ENCODE data around the gene BABAM2. TPM values are rescaled to one million over a fixed set of nuclear protein-coding genes. Genes with fewer than 3 reads are reported as not detected.
"Not testable (repeated sequence)": the region's sequence is repeated elsewhere in the genome, so short reads cannot be mapped to it uniquely, and the experiment has no call there.

The BABAM2 gene
- total RNA-seq, 2 experiments from 2014 or later: 41.9 to 49.7 TPM

- Mint-ChIP-seq H3K27me3 (peaks cover 1% of the 10 kb centered on the region), H3K27ac (no peak overlapping the region), H3K9me3 (peaks cover 15% of the 10 kb centered on the region), H3K4me3 (no peak overlapping the region), H3K36me3 (ENCODE audit: low read depth) (peaks cover 10% of the 10 kb centered on the region), H3K4me1 (peaks cover 6% of the 10 kb centered on the region)
- ChIA-PET POLR2A (no interaction called here), CTCF (interaction anchor here (1.1 to 2.2 kb wide), 2 partner anchors 8 to 12 kb away, joined by 4 to 7 read pairs; no protein-coding TSS in a partner anchor)
- no peak for DNase-seq
Observed at GRCh38 chr2:27860111-27860510, 30.4 kb upstream of the BABAM2 start.

GRCh38 chr2:27863146-27863545, 27.4 kb upstream of the BABAM2 start:
- Mint-ChIP-seq H3K9me3 (no peaks in the 10 kb centered on the region), H3K27me3 (peaks cover 3% of the 10 kb centered on the region), H3K4me1 (peaks cover 4% of the 10 kb centered on the region), H3K4me3 (no peak overlapping the region), H3K36me3 (ENCODE audit: low read depth) (no peaks in the 10 kb centered on the region), H3K27ac (no peak overlapping the region)
- no peak for DNase-seq
- POLR2A ChIA-PET: no interaction called here
- CTCF ChIA-PET: no interaction called here

GRCh38 chr2:27863955-27864354, 26.6 kb upstream of the BABAM2 start:
- H3K4me3 Mint-ChIP-seq; H3K4me1 Mint-ChIP-seq; CTCF ChIA-PET; H3K36me3 Mint-ChIP-seq (ENCODE audit: low read depth); H3K27me3 Mint-ChIP-seq; H3K27ac Mint-ChIP-seq; H3K9me3 Mint-ChIP-seq; POLR2A ChIA-PET; DNase-seq: not testable (repeated sequence)

- Mint-ChIP-seq H3K27me3 (peaks cover 3% of the 10 kb centered on the region), H3K4me1 (no peaks in the 10 kb centered on the region), H3K36me3 (ENCODE audit: low read depth) (no peaks in the 10 kb centered on the region), H3K4me3 (no peak overlapping the region), H3K27ac (no peak overlapping the region), H3K9me3 (no peaks in the 10 kb centered on the region)
- DNase-seq: no peak
- ChIA-PET POLR2A (no interaction called here), CTCF (interaction anchor here (0.6 kb wide), 1 partner anchor 872 kb away, joined by 3 read pairs; no protein-coding TSS in a partner anchor)
Observed at GRCh38 chr2:27866237-27866636, 24.3 kb upstream of the BABAM2 start.

- H3K4me1 Mint-ChIP-seq: no peaks in the 10 kb centered on the region
- H3K4me3 Mint-ChIP-seq: no peak overlapping the region
- POLR2A ChIA-PET: no interaction called here
- H3K9me3 Mint-ChIP-seq: peaks cover 2% of the 10 kb centered on the region
- peaks cover 2% of the 10 kb centered on the region for H3K27me3 Mint-ChIP-seq
- DNase-seq: no peak
- CTCF ChIA-PET: no interaction called here
- no peaks in the 10 kb centered on the region for H3K36me3 Mint-ChIP-seq (ENCODE audit: low read depth)
- H3K27ac Mint-ChIP-seq: no peak overlapping the region
Observed at GRCh38 chr2:27869763-27870162, 20.8 kb upstream of the BABAM2 start.

- peaks cover 2% of the 10 kb centered on the region for H3K36me3 Mint-ChIP-seq (ENCODE audit: low read depth)
- CTCF ChIA-PET: interaction anchor here (1.0 to 1.7 kb wide), 2 partner anchors 12 to 14 kb away, joined by 3 to 7 read pairs; no protein-coding TSS in a partner anchor
- H3K27me3 Mint-ChIP-seq: peaks cover 2% of the 10 kb centered on the region
- H3K4me3 Mint-ChIP-seq: no peak overlapping the region
- no peaks in the 10 kb centered on the region for H3K4me1 Mint-ChIP-seq
- peaks cover 8% of the 10 kb centered on the region for H3K9me3 Mint-ChIP-seq
- no peak for DNase-seq
- H3K27ac Mint-ChIP-seq: no peak overlapping the region
- POLR2A ChIA-PET: no interaction called here
Observed at GRCh38 chr2:27870724-27871123, 19.8 kb upstream of the BABAM2 start.

- peaks cover 3% of the 10 kb centered on the region for H3K36me3 Mint-ChIP-seq (ENCODE audit: low read depth)
- H3K9me3 Mint-ChIP-seq: peaks cover 11% of the 10 kb centered on the region
- H3K27me3 Mint-ChIP-seq: peaks cover 2% of the 10 kb centered on the region
- H3K4me1 Mint-ChIP-seq: no peaks in the 10 kb centered on the region
- no peak for DNase-seq
- H3K27ac Mint-ChIP-seq: no peak overlapping the region
- H3K4me3 Mint-ChIP-seq: no peak overlapping the region
- CTCF ChIA-PET: interaction anchor here (0.8 to 1.7 kb wide), 3 partner anchors 12 to 13 kb away, joined by 3 to 7 read pairs (median 4); no protein-coding TSS in a partner anchor
- POLR2A ChIA-PET: no interaction called here
Observed at GRCh38 chr2:27871802-27872201, 18.7 kb upstream of the BABAM2 start.

- peaks cover 5% of the 10 kb centered on the region for H3K36me3 Mint-ChIP-seq (ENCODE audit: low read depth)
- no peaks in the 10 kb centered on the region for H3K27me3 Mint-ChIP-seq
- H3K4me1 Mint-ChIP-seq: no peaks in the 10 kb centered on the region
- no peak overlapping the region for H3K27ac Mint-ChIP-seq
- DNase-seq: no peak
- H3K4me3 Mint-ChIP-seq: no peak overlapping the region
- ChIA-PET POLR2A (no interaction called here), CTCF (no interaction called here)
- H3K9me3 Mint-ChIP-seq: peaks cover 15% of the 10 kb centered on the region
Observed at GRCh38 chr2:27873091-27873490, 17.4 kb upstream of the BABAM2 start.

- Mint-ChIP-seq H3K9me3 (peaks cover 15% of the 10 kb centered on the region), H3K4me3 (no peak overlapping the region), H3K36me3 (ENCODE audit: low read depth) (peaks cover 5% of the 10 kb centered on the region), H3K27me3 (no peaks in the 10 kb centered on the region), H3K27ac (no peak overlapping the region), H3K4me1 (no peaks in the 10 kb centered on the region)
- ChIA-PET POLR2A (no interaction called here), CTCF (interaction anchor here (0.6 to 0.7 kb wide), 2 partner anchors 14 to 121 kb away, joined by 3 read pairs; no protein-coding TSS in a partner anchor)
- DNase-seq: no peak
Observed at GRCh38 chr2:27875089-27875881, 15.2 kb upstream of the BABAM2 start.

- DNase-seq: no peak
- POLR2A ChIA-PET: no interaction called here
- Mint-ChIP-seq H3K27me3 (no peaks in the 10 kb centered on the region), H3K4me1 (no peaks in the 10 kb centered on the region), H3K36me3 (ENCODE audit: low read depth) (peaks cover 5% of the 10 kb centered on the region), H3K27ac (no peak overlapping the region), H3K9me3 (peaks cover 22% of the 10 kb centered on the region), H3K4me3 (no peak overlapping the region)
- CTCF ChIA-PET: no interaction called here
Observed at GRCh38 chr2:27878825-27879224, 11.7 kb upstream of the BABAM2 start.

- POLR2A ChIA-PET; H3K4me3 Mint-ChIP-seq; H3K27me3 Mint-ChIP-seq; H3K36me3 Mint-ChIP-seq (ENCODE audit: low read depth); H3K27ac Mint-ChIP-seq; H3K4me1 Mint-ChIP-seq; DNase-seq: not testable (repeated sequence)
- CTCF ChIA-PET: interaction anchor here (0.9 kb wide), 1 partner anchor 104 kb away, joined by 3 read pairs; no protein-coding TSS in a partner anchor
- H3K9me3 Mint-ChIP-seq: peaks cover 10% of the 10 kb centered on the region
Observed at GRCh38 chr2:27881815-27882583, 8.5 kb upstream of the BABAM2 start.

- H3K4me1 Mint-ChIP-seq; POLR2A ChIA-PET; DNase-seq; H3K4me3 Mint-ChIP-seq; H3K27ac Mint-ChIP-seq; H3K36me3 Mint-ChIP-seq (ENCODE audit: low read depth); H3K27me3 Mint-ChIP-seq; H3K9me3 Mint-ChIP-seq: not testable (repeated sequence)
- CTCF ChIA-PET: interaction anchor here (0.8 to 0.9 kb wide), 2 partner anchors 17 to 104 kb away, joined by 3 read pairs; no protein-coding TSS in a partner anchor
Observed at GRCh38 chr2:27882584-27882922, 8.0 kb upstream of the BABAM2 start.

GRCh38 chr2:27884601-27885000, 5.9 kb upstream of the BABAM2 start:
- H3K27me3 Mint-ChIP-seq: no peaks in the 10 kb centered on the region
- no peak for DNase-seq
- H3K4me3 Mint-ChIP-seq: no peak overlapping the region
- no peak overlapping the region for H3K27ac Mint-ChIP-seq
- H3K4me1 Mint-ChIP-seq: peaks cover 11% of the 10 kb centered on the region
- CTCF ChIA-PET: interaction anchor here (0.6 to 0.7 kb wide), 3 partner anchors 12 to 139 kb away, joined by 3 to 4 read pairs (median 3); no protein-coding TSS in a partner anchor
- POLR2A ChIA-PET: no interaction called here
- H3K9me3 Mint-ChIP-seq: peaks cover 6% of the 10 kb centered on the region
- H3K36me3 Mint-ChIP-seq (ENCODE audit: low read depth): no peaks in the 10 kb centered on the region

Data from activated CD4-positive, alpha-beta T cell treated with anti-CD3 and anti-CD28 coated beads, Interleukin-2, amount 10 ng/mL, durations not matched to agents 7 days and 5 days (primary cell).